H9 (cell line): ENCODE data around the gene BCAT1. TPM values are rescaled to one million over a fixed set of nuclear protein-coding genes. Genes with fewer than 3 reads are reported as not detected.

Source experiments
- DNase-seq: peaks from one replicate; pipeline ENCODE4 v3.0.0-alpha.2; 2017
- H2AFZ ChIP-seq: one replicate; pipeline ENCODE4 v1.6.1; 2013; ENCODE audit warnings: mild to moderate bottlenecking, low read length, control low read depth, moderate library complexity
- H2AK5ac ChIP-seq: 2 replicates; pipeline ENCODE4 v1.6.1; 2013; ENCODE audit warnings: low read length, control low read depth, mixed read lengths; ENCODE audit not compliant: insufficient read length
- H2BK120ac ChIP-seq: one replicate; pipeline ENCODE4 v1.6.1; 2013; ENCODE audit warnings: low read depth, mild to moderate bottlenecking, low read length, control low read depth, inconsistent platforms; ENCODE audit not compliant: poor library complexity, severe bottlenecking
- H2BK12ac ChIP-seq: 2 replicates; pipeline ENCODE4 v1.6.1; 2013; ENCODE audit warnings: low read length, control low read depth, mixed read lengths, low read depth; ENCODE audit not compliant: insufficient read length
- H2BK15ac ChIP-seq: 2 replicates; pipeline ENCODE4 v1.6.1; 2013; ENCODE audit warnings: low read depth, low read length, control low read depth
- H2BK20ac ChIP-seq: one replicate; pipeline ENCODE4 v1.6.1; 2013; ENCODE audit warnings: low read depth, mild to moderate bottlenecking, low read length, control low read depth, inconsistent platforms; ENCODE audit not compliant: poor library complexity, severe bottlenecking
- H2BK5ac ChIP-seq: 2 replicates; pipeline ENCODE4 v1.6.1; 2013; ENCODE audit warnings: low read length, control low read depth, mixed read lengths; ENCODE audit not compliant: insufficient read length
- H3K14ac ChIP-seq: 2 replicates; pipeline ENCODE4 v1.6.1; 2013; ENCODE audit warnings: low read length, control low read depth; ENCODE audit not compliant: insufficient read depth
- H3K18ac ChIP-seq: 2 replicates; pipeline ENCODE4 v1.6.1; 2013; ENCODE audit warnings: low read depth, mild to moderate bottlenecking, mixed read lengths, low read length, control low read depth; ENCODE audit not compliant: insufficient read length
- H3K23ac ChIP-seq: 2 replicates; pipeline ENCODE4 v1.6.1; 2013; ENCODE audit warnings: low read length, control low read depth, mixed read lengths, low read depth; ENCODE audit not compliant: insufficient read length
- H3K23me2 ChIP-seq: 2 replicates; pipeline ENCODE4 v1.6.1; 2013; ENCODE audit warnings: low read depth, mild to moderate bottlenecking, mixed read lengths, low read length, control low read depth; ENCODE audit not compliant: insufficient read length, poor library complexity, severe bottlenecking
- H3K27ac ChIP-seq: 2 replicates; pipeline ENCODE4 v1.5.1; 2013; ENCODE audit warnings: low read length, control low read depth, mixed read lengths, low read depth; ENCODE audit not compliant: insufficient read length
- H3K27me3 ChIP-seq: 2 replicates; pipeline ENCODE4 v1.6.1; 2013; ENCODE audit warnings: low read length, control low read depth, inconsistent platforms; ENCODE audit not compliant: insufficient read depth
- H3K4ac ChIP-seq: 2 replicates; pipeline ENCODE4 v1.6.1; 2013; ENCODE audit warnings: low read depth, mild to moderate bottlenecking, control low read depth, inconsistent platforms, low read length, moderate library complexity
- H3K4me1 ChIP-seq: 2 replicates; pipeline ENCODE4 v1.6.1; 2013; ENCODE audit warnings: low read length, control low read depth, inconsistent platforms; ENCODE audit not compliant: insufficient read depth
- H3K4me2 ChIP-seq: 2 replicates; pipeline ENCODE4 v1.6.1; 2013; ENCODE audit warnings: low read length, control low read depth, mixed read lengths; ENCODE audit not compliant: insufficient read length, insufficient read depth
- H3K56ac ChIP-seq: 2 replicates; pipeline ENCODE4 v1.6.1; 2013; ENCODE audit warnings: low read depth, mild to moderate bottlenecking, mixed read lengths, low read length, control low read depth; ENCODE audit not compliant: insufficient read length
- H3K79me1 ChIP-seq: 2 replicates; pipeline ENCODE4 v1.6.1; 2013; ENCODE audit warnings: low read depth, mild to moderate bottlenecking, moderate library complexity, low read length, control low read depth, inconsistent platforms; ENCODE audit not compliant: insufficient read depth, poor library complexity, severe bottlenecking
- H3K79me2 ChIP-seq: 2 replicates; pipeline ENCODE4 v1.6.1; 2013; ENCODE audit warnings: low read length, control low read depth, inconsistent platforms; ENCODE audit not compliant: insufficient read depth
- H3K9ac ChIP-seq: 2 replicates; pipeline ENCODE4 v1.6.1; 2013; ENCODE audit warnings: low read length, control low read depth, mixed read lengths; ENCODE audit not compliant: insufficient read length; ENCODE audit errors: extremely low read depth
- H3K9me3 ChIP-seq: one replicate; pipeline ENCODE4 v1.6.1; 2013; ENCODE audit warnings: low read depth, low read length, inconsistent platforms; ENCODE audit not compliant: control insufficient read depth
- H3T11ph ChIP-seq: one replicate; pipeline ENCODE4 v1.6.1; 2013; ENCODE audit warnings: mild to moderate bottlenecking, low read length, control low read depth, inconsistent platforms
- H4K20me1 ChIP-seq: one replicate; pipeline ENCODE4 v1.6.1; 2013; ENCODE audit not compliant: control insufficient read depth, insufficient read length, insufficient read depth
- H4K5ac ChIP-seq: 2 replicates; pipeline ENCODE4 v1.6.1; 2013; ENCODE audit warnings: low read depth, mild to moderate bottlenecking, mixed read lengths, low read length, control low read depth; ENCODE audit not compliant: insufficient read length
- H4K8ac ChIP-seq: replicated peaks from 2 replicates; pipeline ENCODE4 v1.6.1; 2013; ENCODE audit warnings: low read length, control low read depth, mixed read lengths, low read depth; ENCODE audit not compliant: insufficient read length
- H4K91ac ChIP-seq: 2 replicates; pipeline ENCODE4 v1.6.1; 2013; ENCODE audit warnings: low read depth, mild to moderate bottlenecking, moderate library complexity, mixed read lengths, low read length, control low read depth; ENCODE audit not compliant: insufficient read length
- H3K27ac Mint-ChIP-seq, 3 experiments: 2 replicates in 2 of 3; 3 replicates in 1 of 3; pipeline ENCODE4 v1.8.0; 2020 to 2021; ENCODE audit warnings: mixed read lengths in 3 of 3, mild to moderate bottlenecking in 1 of 3, moderate library complexity in 1 of 3
- H3K27me3 Mint-ChIP-seq: 2 replicates; pipeline ENCODE4 v1.8.0; 2021; ENCODE audit warnings: low read depth, mild to moderate bottlenecking, moderate library complexity, mixed read lengths
- H3K36me3 Mint-ChIP-seq, 3 experiments: 2 replicates in 2 of 3; 3 replicates in 1 of 3; pipeline ENCODE4 v1.8.0; 2020 to 2021; ENCODE audit warnings: low read depth in 3 of 3, mixed read lengths in 3 of 3; ENCODE audit not compliant: insufficient read depth in 1 of 3
- H3K4me1 Mint-ChIP-seq, 2 experiments: 2 replicates each; pipeline ENCODE4 v1.8.0; 2020; ENCODE audit warnings: mixed read lengths in 2 of 2
- H3K4me3 Mint-ChIP-seq, 2 experiments: 2 replicates in 1 of 2; 3 replicates in 1 of 2; pipeline ENCODE4 v1.8.0; 2020 to 2021; ENCODE audit warnings: mild to moderate bottlenecking in 2 of 2, mixed read lengths in 2 of 2, moderate library complexity in 1 of 2
- H3K9me3 Mint-ChIP-seq, 2 experiments: 2 replicates in 1 of 2; 3 replicates in 1 of 2; pipeline ENCODE4 v1.8.0; 2020; ENCODE audit warnings: mild to moderate bottlenecking in 2 of 2, mixed read lengths in 2 of 2, moderate library complexity in 1 of 2
- CTCF ChIP-seq: fragments of 200-600 bp; sonication (generic); conservative IDR thresholded peaks from 3 replicates; pipeline ENCODE4 v1.8.0; 2021; ENCODE audit warnings: antibody characterized with exemption, mild to moderate bottlenecking
- WGBS: extraction: QIAGEN DNeasy Blood & Tissue Kit; methylation state at CpG from one replicate; pipeline ENCODE4 v1.1.7; 2013; ENCODE audit warnings: missing lambda C conversion rate, low lambda C conversion rate, mixed read lengths; ENCODE audit not compliant: insufficient read length; ENCODE audit errors: extremely low coverage; 5-methylcytosine and 5-hydroxymethylcytosine counted together
- total RNA-seq: library from RNA; stranded (reverse); gene quantifications from 2 replicates; pipeline ENCODE4 v1.2.1, GENCODE V29; 2021

Gene BCAT1
- total RNA-seq, 1 experiment from 2014 or later = 244 TPM

- Histone ChIP-seq H2AFZ (no peak overlapping the region), H3K4me1 (no peaks in the 10 kb centered on the region), H4K5ac (no peak overlapping the region), H3K79me1 (no peaks in the 10 kb centered on the region), H3K9ac (no peak overlapping the region), H3K23ac (no peak overlapping the region), H4K8ac (no peak overlapping the region), H3K18ac (no peak overlapping the region), H2BK12ac (no peak overlapping the region), H4K91ac (no peak overlapping the region), H3K27me3 (no peaks in the 10 kb centered on the region), H2BK20ac (no peak overlapping the region), H3K27ac (no peak overlapping the region), H3K4me2 (no peak overlapping the region), H2BK120ac (no peak overlapping the region), H3K14ac (no peak overlapping the region), H4K20me1 (no peaks in the 10 kb centered on the region), H3K4ac (no peak overlapping the region), H3T11ph (no peak overlapping the region), H3K23me2 (no peaks in the 10 kb centered on the region), H3K9me3 (no peaks in the 10 kb centered on the region), H2AK5ac (no peak overlapping the region), H3K56ac (no peak overlapping the region), H3K79me2 (no peaks in the 10 kb centered on the region), H2BK15ac (no peak overlapping the region), H2BK5ac (no peak overlapping the region)
- TF ChIP-seq CTCF = no peak
- no peak overlapping the region for H3K4me3 Mint-ChIP-seq
- no peak for DNase-seq
- H3K9me3 Mint-ChIP-seq = no peaks in the 10 kb centered on the region
- H3K27ac Mint-ChIP-seq = no peak overlapping the region
- no peaks in the 10 kb centered on the region for H3K36me3 Mint-ChIP-seq
- no peaks in the 10 kb centered on the region for H3K27me3 Mint-ChIP-seq
- WGBS = no CpG with 5 or more reads among the region's 8 CpGs
- H3K4me1 Mint-ChIP-seq = peaks cover 0 to 6% of the 10 kb centered on the region in 2 experiments; a peak in 1 of 4 replicates
Measured at GRCh38 chr12:24996102-24996797, 47.3 kb upstream of the BCAT1 start.
